HG03025 (cell line): Measurements from ENCODE around the gene AQP12A.

Experiments
- ATAC-seq: cut with Tn5 transposase; IDR thresholded peaks from one replicate; pipeline ENCODE4 v1.9.1; 2021; ENCODE audit warnings: mild to moderate bottlenecking, moderate library complexity; ENCODE audit not compliant: unreplicated experiment, low FRiP score

The AQP12A gene

GRCh38 chr2:240733803-240734495, 42.3 kb downstream of the AQP12A start:
- ATAC-seq = no peak

- no peak for ATAC-seq
These were observed 43.1 kb downstream of the AQP12A start for GRCh38 chr2:240734756-240735155.

GRCh38 chr2:240735476-240735875, 43.8 kb downstream of the AQP12A start:
- ATAC-seq = no peak

GRCh38 chr2:240736281-240737250, 44.9 kb downstream of the AQP12A start:
- ATAC-seq = no peak

GRCh38 chr2:240737512-240737911, 45.8 kb downstream of the AQP12A start:
- no peak for ATAC-seq

GRCh38 chr2:240737958-240738357, 46.3 kb downstream of the AQP12A start:
- ATAC-seq = no peak

- ATAC-seq = no peak
These were observed 48.1 kb downstream of the AQP12A start for GRCh38 chr2:240739797-240740196.

- ATAC-seq = no peak
These were observed 49.4 kb downstream of the AQP12A start for GRCh38 chr2:240741091-240741490.

- ATAC-seq = no peak
These were observed 51.0 kb downstream of the AQP12A start for GRCh38 chr2:240742602-240743095.

- no peak for ATAC-seq
These were observed 53.8 kb downstream of the AQP12A start for GRCh38 chr2:240745456-240745855.

GRCh38 chr2:240745962-240746361, 54.3 kb downstream of the AQP12A start:
- no peak for ATAC-seq

GRCh38 chr2:240746671-240747070, 55.0 kb downstream of the AQP12A start:
- ATAC-seq = no peak

GRCh38 chr2:240747256-240747655, 55.6 kb downstream of the AQP12A start:
- ATAC-seq = no peak
